Measurements from ENCODE around the gene CFHR5. TPM values are rescaled to one million over a fixed set of nuclear protein-coding genes. Genes with fewer than 3 reads are reported as not detected.
A peak's percentile ranks its signal among the peaks of the same experiment; 100 is the strongest.

The CFHR5 gene
- total and polyA plus RNA-seq, 4 donors: 3.4 to 110 (median 49.1) TPM

- DNase-seq (ENCODE audit: low spot score): no peak
- H3K9ac ChIP-seq (ENCODE audit: low read depth in 1 of 2, low read length in 2 of 2): no peak overlapping the region
These were observed 16.5 kb upstream of the CFHR5 start for GRCh38 chr1:196960854-196961253.

DNA sequence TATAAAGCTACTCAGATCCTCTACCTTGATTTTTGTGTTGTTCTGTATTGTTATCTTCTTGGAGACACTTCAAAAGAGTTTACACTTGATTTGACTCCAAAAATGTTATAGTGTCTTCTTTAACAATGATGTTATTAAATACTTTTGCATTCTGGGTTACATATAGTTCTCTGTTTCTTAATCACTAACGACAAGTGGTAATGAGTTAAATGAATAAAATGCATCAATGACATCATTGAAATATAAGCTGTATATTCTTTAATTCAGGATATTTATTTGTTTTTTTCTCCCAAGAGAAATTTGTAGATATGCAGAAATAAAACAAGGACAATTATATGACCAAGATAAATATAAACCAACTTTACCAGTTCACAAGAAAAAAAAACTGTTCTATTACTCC, 7.2 kb upstream of the CFHR5 start:
- TF ChIP-seq JUND (IDR thresholded peaks at IDR 0.05) (no peak), EGR1 (IDR thresholded peaks at IDR 0.05; ENCODE audit: low read depth in 2 of 2) (no peak)
- TF ChIP-seq, protein P1, sequence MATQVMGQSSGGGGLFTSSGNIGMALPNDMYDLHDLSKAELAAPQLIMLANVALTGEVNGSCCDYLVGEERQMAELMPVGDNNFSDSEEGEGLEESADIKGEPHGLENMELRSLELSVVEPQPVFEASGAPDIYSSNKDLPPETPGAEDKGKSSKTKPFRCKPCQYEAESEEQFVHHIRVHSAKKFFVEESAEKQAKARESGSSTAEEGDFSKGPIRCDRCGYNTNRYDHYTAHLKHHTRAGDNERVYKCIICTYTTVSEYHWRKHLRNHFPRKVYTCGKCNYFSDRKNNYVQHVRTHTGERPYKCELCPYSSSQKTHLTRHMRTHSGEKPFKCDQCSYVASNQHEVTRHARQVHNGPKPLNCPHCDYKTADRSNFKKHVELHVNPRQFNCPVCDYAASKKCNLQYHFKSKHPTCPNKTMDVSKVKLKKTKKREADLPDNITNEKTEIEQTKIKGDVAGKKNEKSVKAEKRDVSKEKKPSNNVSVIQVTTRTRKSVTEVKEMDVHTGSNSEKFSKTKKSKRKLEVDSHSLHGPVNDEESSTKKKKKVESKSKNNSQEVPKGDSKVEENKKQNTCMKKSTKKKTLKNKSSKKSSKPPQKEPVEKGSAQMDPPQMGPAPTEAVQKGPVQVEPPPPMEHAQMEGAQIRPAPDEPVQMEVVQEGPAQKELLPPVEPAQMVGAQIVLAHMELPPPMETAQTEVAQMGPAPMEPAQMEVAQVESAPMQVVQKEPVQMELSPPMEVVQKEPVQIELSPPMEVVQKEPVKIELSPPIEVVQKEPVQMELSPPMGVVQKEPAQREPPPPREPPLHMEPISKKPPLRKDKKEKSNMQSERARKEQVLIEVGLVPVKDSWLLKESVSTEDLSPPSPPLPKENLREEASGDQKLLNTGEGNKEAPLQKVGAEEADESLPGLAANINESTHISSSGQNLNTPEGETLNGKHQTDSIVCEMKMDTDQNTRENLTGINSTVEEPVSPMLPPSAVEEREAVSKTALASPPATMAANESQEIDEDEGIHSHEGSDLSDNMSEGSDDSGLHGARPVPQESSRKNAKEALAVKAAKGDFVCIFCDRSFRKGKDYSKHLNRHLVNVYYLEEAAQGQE (IDR thresholded peaks at IDR 0.05): no peak
- TF ChIP-seq, protein P2, sequence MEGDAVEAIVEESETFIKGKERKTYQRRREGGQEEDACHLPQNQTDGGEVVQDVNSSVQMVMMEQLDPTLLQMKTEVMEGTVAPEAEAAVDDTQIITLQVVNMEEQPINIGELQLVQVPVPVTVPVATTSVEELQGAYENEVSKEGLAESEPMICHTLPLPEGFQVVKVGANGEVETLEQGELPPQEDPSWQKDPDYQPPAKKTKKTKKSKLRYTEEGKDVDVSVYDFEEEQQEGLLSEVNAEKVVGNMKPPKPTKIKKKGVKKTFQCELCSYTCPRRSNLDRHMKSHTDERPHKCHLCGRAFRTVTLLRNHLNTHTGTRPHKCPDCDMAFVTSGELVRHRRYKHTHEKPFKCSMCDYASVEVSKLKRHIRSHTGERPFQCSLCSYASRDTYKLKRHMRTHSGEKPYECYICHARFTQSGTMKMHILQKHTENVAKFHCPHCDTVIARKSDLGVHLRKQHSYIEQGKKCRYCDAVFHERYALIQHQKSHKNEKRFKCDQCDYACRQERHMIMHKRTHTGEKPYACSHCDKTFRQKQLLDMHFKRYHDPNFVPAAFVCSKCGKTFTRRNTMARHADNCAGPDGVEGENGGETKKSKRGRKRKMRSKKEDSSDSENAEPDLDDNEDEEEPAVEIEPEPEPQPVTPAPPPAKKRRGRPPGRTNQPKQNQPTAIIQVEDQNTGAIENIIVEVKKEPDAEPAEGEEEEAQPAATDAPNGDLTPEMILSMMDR (IDR thresholded peaks at IDR 0.05; ENCODE audit: low read depth, low read length, missing input control): no peak
- no peak overlapping the region for H3K4me3 ChIP-seq (ENCODE audit: low read depth in 1 of 3, low read length in 3 of 3)
- 91% methylated on average over 1 of the region's 1 CpG for WGBS
- DNase-seq (ENCODE audit: low spot score): no peak
- no peaks in the 10 kb centered on the region for H3K36me3 ChIP-seq (ENCODE audit: control insufficient read depth in 4 of 4, insufficient read depth in 3 of 4, low read depth in 1 of 4, low read length in 3 of 4)
- peaks cover 0 to 3% (median under 1%) of the 10 kb centered on the region in 4 donors for H3K4me1 ChIP-seq (ENCODE audit: control insufficient read depth in 4 of 4, insufficient read depth in 4 of 4, low read length in 3 of 4)
- no peaks in the 10 kb centered on the region for H3K27me3 ChIP-seq (ENCODE audit: control insufficient read depth in 4 of 4, insufficient read depth in 4 of 4, low read length in 3 of 4)
- H3K27ac ChIP-seq (ENCODE audit: low read depth in 1 of 2, low read length in 2 of 2): no peak overlapping the region
- H3K9ac ChIP-seq (ENCODE audit: low read depth in 1 of 2, low read length in 2 of 2): no peak overlapping the region
- no peaks in the 10 kb centered on the region for H3K9me3 ChIP-seq (ENCODE audit: control insufficient read depth in 4 of 4, low read length in 3 of 4)

More at GRCh38 chr1:196960854-196961253, 16.5 kb upstream of the CFHR5 start:
- Histone ChIP-seq H3K36me3 (ENCODE audit: control insufficient read depth in 4 of 4, insufficient read depth in 3 of 4, low read depth in 1 of 4, low read length in 3 of 4) (peaks cover 2 to 10% (median 6%) of the 10 kb centered on the region in 4 donors), H3K4me1 (ENCODE audit: control insufficient read depth in 4 of 4, insufficient read depth in 4 of 4, low read length in 3 of 4) (peaks cover 0 to 3% (median under 1%) of the 10 kb centered on the region in 4 donors), H3K27me3 (ENCODE audit: control insufficient read depth in 4 of 4, insufficient read depth in 4 of 4, low read length in 3 of 4) (no peaks in the 10 kb centered on the region), H3K27ac (ENCODE audit: low read depth in 1 of 2, low read length in 2 of 2) (no peak overlapping the region), H3K9me3 (ENCODE audit: control insufficient read depth in 4 of 4, low read length in 3 of 4) (no peaks in the 10 kb centered on the region), H3K4me3 (ENCODE audit: low read depth in 1 of 3, low read length in 3 of 3) (no peak overlapping the region)
- TF ChIP-seq GABPA (IDR thresholded peaks at IDR 0.05 in 1 of 2, conservative IDR thresholded peaks at IDR 0.05 in 1 of 2) (no peak), HNF4G (IDR thresholded peaks at IDR 0.05) (no peak), ZBTB33 (IDR thresholded peaks at IDR 0.05) (no peak), YY1 (IDR thresholded peaks at IDR 0.05) (no peak)
- TF ChIP-seq, protein P3, sequence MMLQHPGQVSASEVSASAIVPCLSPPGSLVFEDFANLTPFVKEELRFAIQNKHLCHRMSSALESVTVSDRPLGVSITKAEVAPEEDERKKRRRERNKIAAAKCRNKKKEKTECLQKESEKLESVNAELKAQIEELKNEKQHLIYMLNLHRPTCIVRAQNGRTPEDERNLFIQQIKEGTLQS (IDR thresholded peaks at IDR 0.05): no peak
- 82% methylated on average over 3 of the region's 3 CpGs for WGBS

GRCh38 chr1:196976278-196976677, 1.1 kb upstream of the CFHR5 start:
- Histone ChIP-seq H3K9me3 (ENCODE audit: control insufficient read depth in 4 of 4, low read length in 3 of 4) (no peaks in the 10 kb centered on the region), H3K36me3 (ENCODE audit: control insufficient read depth in 4 of 4, insufficient read depth in 3 of 4, low read depth in 1 of 4, low read length in 3 of 4) (no peaks in the 10 kb centered on the region), H3K27me3 (ENCODE audit: control insufficient read depth in 4 of 4, insufficient read depth in 4 of 4, low read length in 3 of 4) (no peaks in the 10 kb centered on the region), H3K4me1 (ENCODE audit: control insufficient read depth in 4 of 4, insufficient read depth in 4 of 4, low read length in 3 of 4) (peaks cover 1 to 20% (median 9%) of the 10 kb centered on the region in 4 donors), H3K27ac (ENCODE audit: low read depth in 1 of 2, low read length in 2 of 2) (peak overlapping the region; percentile 44 to 75), H3K4me3 (ENCODE audit: low read depth in 1 of 3, low read length in 3 of 3) (peak overlapping the region in 2 of 3 donors; percentile 41 to 55), H3K9ac (ENCODE audit: low read depth in 1 of 2, low read length in 2 of 2) (peak overlapping the region in 1 of 2 donors; percentile 42)
- no peak for DNase-seq (ENCODE audit: low spot score)
- 30% methylated on average over 4 of the region's 4 CpGs for WGBS
- peak in 1 of 2 donors; percentile 65 for TF ChIP-seq RAD21 (IDR thresholded peaks at IDR 0.05)
- no peak for TF ChIP-seq FOXA1 (IDR thresholded peaks at IDR 0.05)
- TF ChIP-seq, protein P2 (IDR thresholded peaks at IDR 0.05; ENCODE audit: low read depth, low read length, missing input control): peak; percentile 17
- peak; percentile 57 for TF ChIP-seq YY1 (IDR thresholded peaks at IDR 0.05)
- TF ChIP-seq RXRA (IDR thresholded peaks at IDR 0.05): peak; percentile 45 to 48
- TF ChIP-seq SP1 (IDR thresholded peaks at IDR 0.05): peak; percentile 38
- TF ChIP-seq HNF4G (IDR thresholded peaks at IDR 0.05): no peak
- TF ChIP-seq JUND (IDR thresholded peaks at IDR 0.05): no peak
- TF ChIP-seq HNF4A (conservative IDR thresholded peaks at IDR 0.05): peak; percentile 65 to 76
- peak; percentile 14 for TF ChIP-seq MAX (IDR thresholded peaks at IDR 0.05)
